ENCODE data around the gene NUDT8. TPM values are rescaled to one million over a fixed set of nuclear protein-coding genes. Genes with fewer than 3 reads are reported as not detected.

The NUDT8 gene
- total and polyA plus RNA-seq, 2 experiments from 2014 or later = 5.0 to 15.1 TPM

GRCh38 chr11:67613313-67613959, 16.3 kb downstream of the NUDT8 start:
- peaks cover 41% of the 10 kb centered on the region for H3K27me3 Mint-ChIP-seq (ENCODE audit: insufficient read depth, low read depth, poor library complexity)
- Histone ChIP-seq H3F3A (replicated peaks; ENCODE audit: low read depth) (peaks cover 3% of the 10 kb centered on the region; the same call in 1 of the 2 replicates), H2AFZ (no peak overlapping the region), H3K27ac (ENCODE audit: low read depth) (no peak overlapping the region), H3K4me1 (ENCODE audit: insufficient read depth) (peaks cover 32% of the 10 kb centered on the region), H4K20me1 (replicated peaks; ENCODE audit: insufficient read depth) (no peaks in the 10 kb centered on the region), H3K4me2 (peak overlapping the region; percentile 65; the same call in 1 of the 2 replicates), H3K27me3 (ENCODE audit: insufficient read depth) (peaks cover 32% of the 10 kb centered on the region), H3K36me3 (ENCODE audit: insufficient read depth) (no peaks in the 10 kb centered on the region), H3K79me2 (replicated peaks; ENCODE audit: insufficient read depth) (no peaks in the 10 kb centered on the region), H3K9me2 (ENCODE audit: insufficient read depth) (no peaks in the 10 kb centered on the region), H3K4me3 (peak overlapping the region; percentile 41)
- H3K4me1 Mint-ChIP-seq = peaks cover 35% of the 10 kb centered on the region
- DNase-seq (ENCODE audit: low spot score) = no peak
- no peak overlapping the region for H3K27ac Mint-ChIP-seq
- peaks cover 28% of the 10 kb centered on the region for H3K36me3 Mint-ChIP-seq (ENCODE audit: low read depth)
- no peak overlapping the region for H3K4me3 Mint-ChIP-seq
- no peak for ATAC-seq
- H3K9me3 Mint-ChIP-seq = no peaks in the 10 kb centered on the region; the same call in 1 of the 3 replicates
- no peak for TF ChIP-seq ZNF114 (CRISPR knock-in tag; IDR thresholded peaks at IDR 0.05)
- TF ChIP-seq REST (IDR thresholded peaks at IDR 0.05; ENCODE audit: unreplicated experiment) = no peak
- TF ChIP-seq STAT1 (IDR thresholded peaks at IDR 0.05; ENCODE audit: unreplicated experiment) = no peak
- no peak for TF ChIP-seq ETS1 (IDR thresholded peaks at IDR 0.05)
- TF ChIP-seq JUNB (IDR thresholded peaks at IDR 0.05; ENCODE audit: unreplicated experiment) = no peak
- TF ChIP-seq ZNF462 (CRISPR knock-in tag; IDR thresholded peaks at IDR 0.05) = no peak
- no peak for TF ChIP-seq EZH2phosphoT487 (IDR thresholded peaks at IDR 0.05; ENCODE audit: unreplicated experiment)
- no peak for TF ChIP-seq CREB1 (CRISPR knock-in tag; IDR thresholded peaks at IDR 0.05; ENCODE audit: low read depth)
- TF ChIP-seq CTCF (conservative IDR thresholded peaks at IDR 0.05; ENCODE audit: low read depth in 2 of 2) = no peak
- TF ChIP-seq POLR2AphosphoS5 (IDR thresholded peaks at IDR 0.05; ENCODE audit: low read depth) = no peak

Data from GM23338 (cell line).